HepG2 (cell line): ENCODE measurements around the gene AGMO. TPM values are rescaled to one million over a fixed set of nuclear protein-coding genes. Genes with fewer than 3 reads are reported as not detected.

Experiments used
- ATAC-seq: fragments of 200-7000 bp; cut with Tn5 transposase; 3 replicates; pipeline ENCODE4 v1.9.1; 2020; ENCODE audit warnings: mild to moderate bottlenecking, moderate library complexity
- BruUV-seq: library from RNA; stranded (reverse); fragments of 400-500 nt; replicated peaks from 2 replicates; lab custom pipeline; 2021; lab: Mats Ljungman, UMichigan
- CTCF ChIA-PET: fragments of 300-600 bp; formaldehyde crosslinking; extraction: SDS; loops from one replicate; lab custom pipeline; 2021; ENCODE audit warnings: low total read pairs, inconsistent platforms, low intra/inter-chr PET ratio; lab: Yijun Ruan, JAX
- POLR2A ChIA-PET: fragments of 350-600 bp; sonication (Branson Sonifier 250); formaldehyde crosslinking; loops from one replicate; lab custom pipeline; 2020; ENCODE audit warnings: antibody characterized with exemption, inconsistent platforms; lab: Yijun Ruan, JAX
- DNase-seq: peaks from one replicate; pipeline ENCODE4 v3.0.0-alpha.2; 2015; ENCODE audit warnings: low spot score
- FAIRE-seq: peaks from 3 replicates; lab custom pipeline; 2011; peaks lifted over from hg19 to GRCh38; lab: Jason Lieb, UNC
- H2AFZ ChIP-seq: one replicate; pipeline ENCODE4 v1.6.1; 2011; ENCODE audit warnings: low read length, inconsistent platforms
- H3K27ac ChIP-seq: fragments of 300-600 bp; 3 replicates; pipeline ENCODE4 v1.8.0; 2011; ENCODE audit warnings: mixed run types, mild to moderate bottlenecking, mixed read lengths, low read length, inconsistent platforms; ENCODE audit not compliant: insufficient read depth; ENCODE audit errors: extremely low read length
- H3K27me3 ChIP-seq, 2 experiments: fragments of 200-600 bp in 1 of 2; 2 replicates in 1 of 2; 3 replicates in 1 of 2; pipeline versions ENCODE4 v1.6.0 to v1.8.0; 2011; ENCODE audit warnings: low read length in 2 of 2, mild to moderate bottlenecking in 2 of 2, moderate library complexity in 2 of 2, inconsistent platforms in 1 of 2; ENCODE audit not compliant: insufficient read depth in 2 of 2, control insufficient read depth in 1 of 2
- H3K36me3 ChIP-seq, 2 experiments: fragments of 200-600 bp in 1 of 2; replicated peaks in 1 of 2; 2 replicates in 1 of 2; 3 replicates in 1 of 2; pipeline versions ENCODE4 v1.5.1 to v1.8.0; 2011; ENCODE audit warnings: low read length in 2 of 2, inconsistent platforms in 1 of 2; ENCODE audit not compliant: insufficient read depth in 2 of 2, control insufficient read depth in 1 of 2
- H3K4me1 ChIP-seq: 2 replicates; pipeline ENCODE4 v1.5.1; 2012; ENCODE audit warnings: low read length, inconsistent platforms; ENCODE audit not compliant: insufficient read depth
- H3K4me2 ChIP-seq: 2 replicates; pipeline ENCODE4 v1.6.0; 2011; ENCODE audit warnings: low read depth, low read length, inconsistent platforms
- H3K4me3 ChIP-seq, 3 experiments: fragments of 200-600 bp in 1 of 3; sonication (generic), shearing (Covaris generic) in 1 of 3; replicated peaks in 1 of 3; 2 replicates each; pipeline ENCODE4 v1.5.1; 2011 to 2016; ENCODE audit warnings: low read length in 3 of 3, inconsistent platforms in 2 of 3, low read depth in 2 of 3, mild to moderate bottlenecking in 2 of 3, control low read depth in 1 of 3, mixed read lengths in 1 of 3; ENCODE audit not compliant: insufficient read depth in 1 of 3
- H3K79me2 ChIP-seq: one replicate; pipeline ENCODE4 v1.6.1; 2011; ENCODE audit warnings: low read length, inconsistent platforms; ENCODE audit not compliant: insufficient read depth
- H3K9ac ChIP-seq: 2 replicates; pipeline ENCODE4 v1.6.0; 2011; ENCODE audit warnings: mild to moderate bottlenecking, low read depth, low read length, inconsistent platforms; ENCODE audit not compliant: insufficient read depth
- H3K9me3 ChIP-seq: 2 replicates; pipeline ENCODE4 v1.5.1; 2012; ENCODE audit warnings: mild to moderate bottlenecking, low read length
- H4K20me1 ChIP-seq: 2 replicates; pipeline ENCODE4 v1.6.0; 2011; ENCODE audit warnings: inconsistent platforms, mild to moderate bottlenecking, low read length, moderate library complexity; ENCODE audit not compliant: insufficient read depth
- GABPA ChIP-seq, 2 experiments: IDR thresholded peaks; 2 replicates each; pipeline ENCODE4 v1.6.1; 2011 to 2016; ENCODE audit warnings: low read depth in 2 of 2, low read length in 1 of 2, missing biosample characterization in 1 of 2, missing genetic modification characterization in 1 of 2
- HCFC1 ChIP-seq: fragments of 150-350 bp; IDR thresholded peaks from 2 replicates; pipeline ENCODE4 v1.6.1; 2014; ENCODE audit warnings: low read depth, low read length
- KDM1A ChIP-seq: IDR thresholded peaks from 2 replicates; pipeline ENCODE4 v1.6.1; 2016; ENCODE audit warnings: missing compliant biosample characterization
- MIXL1 ChIP-seq: IDR thresholded peaks from 2 replicates; pipeline ENCODE4 v1.6.1; 2016
- SP140L ChIP-seq: sonication (generic); formaldehyde crosslinking; IDR thresholded peaks from 2 replicates; pipeline ENCODE4 v1.4.0; 2020; ENCODE audit warnings: missing genetic modification reagents, borderline replicate concordance
- SP4 ChIP-seq: sonication (generic); formaldehyde crosslinking; IDR thresholded peaks from 2 replicates; pipeline ENCODE4 v1.8.1; 2023; ENCODE audit warnings: mild to moderate bottlenecking, missing genetic modification reagents
- TEAD2 ChIP-seq: sonication (generic); formaldehyde crosslinking; IDR thresholded peaks from 2 replicates; pipeline ENCODE4 v1.9.0; 2021; ENCODE audit warnings: missing genetic modification reagents
- ZNF138 ChIP-seq: sonication (generic); formaldehyde crosslinking; IDR thresholded peaks from 2 replicates; pipeline ENCODE4 v1.5.0; 2020; ENCODE audit warnings: mild to moderate bottlenecking, low read depth, missing genetic modification reagents
- ZNF260 ChIP-seq: sonication (generic); formaldehyde crosslinking; IDR thresholded peaks from 2 replicates; pipeline ENCODE4 v1.4.0; 2020; ENCODE audit warnings: missing genetic modification reagents, low read depth, mild to moderate bottlenecking, borderline replicate concordance
- ZNF44 ChIP-seq: sonication (generic); formaldehyde crosslinking; IDR thresholded peaks from 2 replicates; pipeline ENCODE4 v1.5.1; 2020; ENCODE audit warnings: mild to moderate bottlenecking, missing genetic modification reagents
- ZNF503 ChIP-seq: sonication (generic); formaldehyde crosslinking; IDR thresholded peaks from 2 replicates; pipeline ENCODE4 v1.4.0; 2020; ENCODE audit warnings: missing genetic modification reagents
- ZNF607 ChIP-seq: sonication (generic); formaldehyde crosslinking; IDR thresholded peaks from 2 replicates; pipeline ENCODE4 v1.5.1; 2020; ENCODE audit warnings: missing genetic modification reagents, mild to moderate bottlenecking, borderline replicate concordance
- ZNF790 ChIP-seq: sonication (generic); formaldehyde crosslinking; IDR thresholded peaks from 2 replicates; pipeline ENCODE4 v1.8.0; 2022; ENCODE audit warnings: missing genetic modification reagents, mild to moderate bottlenecking, borderline replicate concordance
- ZSCAN20 ChIP-seq: sonication (generic); formaldehyde crosslinking; IDR thresholded peaks from 2 replicates; pipeline ENCODE4 v1.4.0; 2020; ENCODE audit warnings: missing genetic modification reagents, mild to moderate bottlenecking, borderline replicate concordance
- WGBS: methylation state at CpG from one replicate; pipeline ENCODE4 v1.1.6; 2017; ENCODE audit warnings: low lambda C conversion rate; 5-methylcytosine and 5-hydroxymethylcytosine counted together
- in situ Hi-C: cut with HindIII; loops from 2 replicates; pipeline ENCODE4 v1.10.0; 2017; ENCODE audit warnings: low pct_unique_long_range_greater_than_20kb; ENCODE audit not compliant: extremely low pct_ligation_motif_present
- intact Hi-C: fragments of 100-400 bp; cut with micrococcal nuclease; formaldehyde crosslinking; loops from one replicate; pipeline ENCODE4 v1.10.0; 2022; ENCODE audit not compliant: unreplicated experiment
- polyA plus RNA-seq, 8 experiments: library from polyadenylated mRNA; depleted of rRNA in 3 of 8; stranded (reverse) in 7 of 8; unstranded in 1 of 8; fragments of >200 nt; fragmentation: Illumina TruSeq in 4 of 8; extraction: Trizol in 4 of 8; gene quantifications; 2 replicates each; pipeline versions ENCODE4 v1.2.1 to v1.2.3, GENCODE V29; 2011 to 2016; ENCODE audit warnings: low read depth in 4 of 8, missing spikeins in 1 of 8, mixed read lengths in 1 of 8; ENCODE audit not compliant: insufficient read depth in 1 of 8
- total RNA-seq, 5 experiments: library from RNA; depleted of rRNA; stranded (reverse); fragments of >200 nt; fragmentation: Illumina TruSeq; extraction: Trizol; gene quantifications; 2 replicates each; pipeline ENCODE4 v1.2.3, GENCODE V29; 2016; ENCODE audit warnings: low read depth in 1 of 5
- TF ChIP-seq, protein P1 (sequence below): sonication (generic); formaldehyde crosslinking; IDR thresholded peaks from 2 replicates; pipeline ENCODE4 v1.4.0; 2020; ENCODE audit warnings: mild to moderate bottlenecking, low read depth, missing genetic modification reagents
- TF ChIP-seq, protein P2 (sequence below): sonication (generic); formaldehyde crosslinking; IDR thresholded peaks from 2 replicates; pipeline ENCODE4 v1.5.1; 2020; ENCODE audit warnings: missing genetic modification reagents, mild to moderate bottlenecking, borderline replicate concordance
- TF ChIP-seq, protein P3 (sequence below): fragments of 450-650 bp; IDR thresholded peaks from 2 replicates; pipeline ENCODE4 v1.6.1; 2016
- TF ChIP-seq, protein P4 (sequence below): IDR thresholded peaks from 2 replicates; pipeline ENCODE4 v1.6.1; 2016; ENCODE audit warnings: mild to moderate bottlenecking

AGMO gene
- total and polyA plus RNA-seq, 2 of the 13 experiments (the other 11 are each of a cell fraction or from before 2014, with no cell fraction given): 0.22 to 0.50 TPM

- TF ChIP-seq, protein P1, sequence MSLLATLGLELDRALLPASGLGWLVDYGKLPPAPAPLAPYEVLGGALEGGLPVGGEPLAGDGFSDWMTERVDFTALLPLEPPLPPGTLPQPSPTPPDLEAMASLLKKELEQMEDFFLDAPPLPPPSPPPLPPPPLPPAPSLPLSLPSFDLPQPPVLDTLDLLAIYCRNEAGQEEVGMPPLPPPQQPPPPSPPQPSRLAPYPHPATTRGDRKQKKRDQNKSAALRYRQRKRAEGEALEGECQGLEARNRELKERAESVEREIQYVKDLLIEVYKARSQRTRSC: no peak
- TF ChIP-seq ZNF607 (CRISPR knock-in tag) (no peak), ZNF44 (CRISPR knock-in tag) (no peak), SP140L (CRISPR knock-in tag) (no peak), KDM1A (no peak), ZNF790 (CRISPR knock-in tag) (no peak)
- TF ChIP-seq, protein P2, sequence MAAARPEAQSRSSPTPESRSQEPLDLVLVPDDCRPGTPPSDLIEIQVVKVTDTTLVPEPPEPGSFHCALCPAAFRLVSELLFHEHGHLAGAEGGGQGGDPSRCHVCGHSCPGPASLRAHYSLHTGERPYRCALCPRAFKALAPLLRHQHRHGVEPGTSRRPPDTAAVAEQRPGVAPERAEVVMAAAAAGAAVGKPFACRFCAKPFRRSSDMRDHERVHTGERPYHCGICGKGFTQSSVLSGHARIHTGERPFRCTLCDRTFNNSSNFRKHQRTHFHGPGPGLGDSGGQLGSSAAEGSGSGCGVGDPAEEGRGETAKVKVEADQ (CRISPR knock-in tag): no peak
Observed at GRCh38 chr7:15485998-15486397, 75.8 kb downstream of the AGMO start (continued).

DNA sequence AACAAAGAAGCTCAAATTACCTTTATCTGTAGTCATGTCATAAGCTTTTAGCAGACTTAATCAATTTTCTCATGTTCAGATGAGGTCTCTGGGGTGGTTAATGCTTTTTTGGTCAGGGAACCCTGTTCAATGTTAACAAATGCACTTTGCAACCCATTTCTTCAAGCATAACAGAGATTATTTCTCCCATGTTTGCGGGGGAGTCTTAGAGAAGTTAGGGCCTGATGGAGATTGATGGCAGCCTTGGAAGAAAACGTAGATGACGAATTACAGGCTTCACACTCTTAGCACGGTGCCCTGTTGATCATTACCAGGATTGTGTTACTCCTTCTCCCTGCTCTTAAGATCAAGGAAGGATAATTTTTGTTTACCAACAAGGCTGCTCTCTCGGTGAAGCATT is 76.4 kb downstream of the AGMO start:
- Histone ChIP-seq H3K9ac (no peak overlapping the region), H3K36me3 (no peaks in the 10 kb centered on the region), H3K27ac (no peak overlapping the region), H3K9me3 (peaks cover 54% of the 10 kb centered on the region), H3K4me3 (no peak overlapping the region), H3K4me1 (no peaks in the 10 kb centered on the region), H4K20me1 (no peaks in the 10 kb centered on the region), H2AFZ (no peak overlapping the region), H3K79me2 (no peaks in the 10 kb centered on the region), H3K4me2 (no peak overlapping the region), H3K27me3 (no peaks in the 10 kb centered on the region)
- DNase-seq: no peak
- in situ Hi-C loops: no loop called here
- ChIA-PET POLR2A (no interaction called here), CTCF (no interaction called here)
- WGBS: 51% methylated on average over 5 of the region's 5 CpGs
- no peak for FAIRE-seq
- no peak for ATAC-seq
- intact Hi-C loops: no loop called here
- no TSS peak for BruUV-seq
- no peak for TF ChIP-seq ZSCAN20 (CRISPR knock-in tag)
- TF ChIP-seq ZNF138: no peak
- TF ChIP-seq HCFC1: no peak
- TF ChIP-seq, protein P3, sequence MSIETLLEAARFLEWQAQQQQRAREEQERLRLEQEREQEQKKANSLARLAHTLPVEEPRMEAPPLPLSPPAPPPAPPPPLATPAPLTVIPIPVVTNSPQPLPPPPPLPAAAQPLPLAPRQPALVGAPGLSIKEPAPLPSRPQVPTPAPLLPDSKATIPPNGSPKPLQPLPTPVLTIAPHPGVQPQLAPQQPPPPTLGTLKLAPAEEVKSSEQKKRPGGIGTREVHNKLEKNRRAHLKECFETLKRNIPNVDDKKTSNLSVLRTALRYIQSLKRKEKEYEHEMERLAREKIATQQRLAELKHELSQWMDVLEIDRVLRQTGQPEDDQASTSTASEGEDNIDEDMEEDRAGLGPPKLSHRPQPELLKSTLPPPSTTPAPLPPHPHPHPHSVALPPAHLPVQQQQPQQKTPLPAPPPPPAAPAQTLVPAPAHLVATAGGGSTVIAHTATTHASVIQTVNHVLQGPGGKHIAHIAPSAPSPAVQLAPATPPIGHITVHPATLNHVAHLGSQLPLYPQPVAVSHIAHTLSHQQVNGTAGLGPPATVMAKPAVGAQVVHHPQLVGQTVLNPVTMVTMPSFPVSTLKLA: no peak
- TF ChIP-seq ZNF260 (CRISPR knock-in tag): no peak
- no peak for TF ChIP-seq GABPA (IDR thresholded peaks at IDR 0.05; ENCODE audit: low read depth, low read length)
- TF ChIP-seq GABPA (CRISPR knock-in tag; IDR thresholded peaks at IDR 0.05; ENCODE audit: low read depth): no peak
- no peak for TF ChIP-seq TEAD2 (CRISPR knock-in tag)
- no peak for TF ChIP-seq MIXL1
- TF ChIP-seq, protein P4, sequence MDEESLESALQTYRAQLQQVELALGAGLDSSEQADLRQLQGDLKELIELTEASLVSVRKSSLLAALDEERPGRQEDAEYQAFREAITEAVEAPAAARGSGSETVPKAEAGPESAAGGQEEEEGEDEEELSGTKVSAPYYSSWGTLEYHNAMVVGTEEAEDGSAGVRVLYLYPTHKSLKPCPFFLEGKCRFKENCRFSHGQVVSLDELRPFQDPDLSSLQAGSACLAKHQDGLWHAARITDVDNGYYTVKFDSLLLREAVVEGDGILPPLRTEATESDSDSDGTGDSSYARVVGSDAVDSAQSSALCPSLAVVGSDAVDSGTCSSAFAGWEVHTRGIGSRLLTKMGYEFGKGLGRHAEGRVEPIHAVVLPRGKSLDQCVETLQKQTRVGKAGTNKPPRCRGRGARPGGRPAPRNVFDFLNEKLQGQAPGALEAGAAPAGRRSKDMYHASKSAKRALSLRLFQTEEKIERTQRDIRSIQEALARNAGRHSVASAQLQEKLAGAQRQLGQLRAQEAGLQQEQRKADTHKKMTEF (CRISPR knock-in tag): no peak
- TF ChIP-seq ZNF503 (CRISPR knock-in tag): no peak
- TF ChIP-seq SP4 (CRISPR knock-in tag): no peak
